ENCODE measurements around the gene MRGPRF. TPM values are rescaled to one million over a fixed set of nuclear protein-coding genes. Genes with fewer than 3 reads are reported as not detected.

Gene MRGPRF
- total and polyA plus RNA-seq, 10 donors: 2.2 to 21.2 (median 9.7) TPM

DNA sequence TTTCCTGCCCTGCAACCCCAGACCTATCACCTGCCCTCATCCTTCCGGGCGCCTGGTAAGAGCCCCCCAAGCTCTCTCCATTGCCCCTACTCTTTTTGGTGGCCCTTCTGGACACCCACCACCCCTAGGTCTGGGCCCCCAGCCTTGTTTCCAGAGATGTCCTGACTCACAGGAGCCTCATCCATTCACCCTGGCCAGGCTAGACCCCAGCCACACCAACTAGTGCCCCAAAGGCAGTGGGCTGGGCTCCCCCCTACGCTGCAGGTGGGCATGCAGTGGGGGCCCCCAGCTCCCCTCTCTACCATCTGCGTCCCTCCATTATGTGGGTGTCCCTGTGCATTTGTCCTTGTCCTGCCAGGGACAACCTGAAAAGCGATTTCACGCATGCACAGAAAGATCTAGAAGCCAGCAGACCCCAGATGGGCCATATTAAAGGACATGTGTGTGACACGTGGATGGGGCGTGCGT lies 1.4 kb downstream of the MRGPRF start:
- intact Hi-C loops (cut with DNase I; ENCODE audit: low total_unique reads): no loop called here
- WGBS, 5 donors: 70 to 83% (median 76%) methylated on average over 7 to 9 of the region's 9 CpGs
- Histone ChIP-seq H3K9me3 (no peaks in the 10 kb centered on the region), H3K27me3 (replicated peaks in 1 of 7) (peaks cover 0 to 69% (median 51%) of the 10 kb centered on the region in 7 donors), H3K27ac (peak overlapping the region in 6 of 8 donors; percentile 69 to 82 (median 77)), H3K36me3 (no peaks in the 10 kb centered on the region), H3K4me1 (peaks cover 0 to 82% (median 39%) of the 10 kb centered on the region in 6 donors), H3K4me3 (peak overlapping the region in 7 of 8 donors; percentile 20 to 63 (median 35))
- DNase-seq: peak; percentile 54
- TF ChIP-seq POLR2A (IDR thresholded peaks at IDR 0.05) (no peak), POLR2AphosphoS5 (IDR thresholded peaks at IDR 0.05) (no peak)
- TF ChIP-seq, protein P1, sequence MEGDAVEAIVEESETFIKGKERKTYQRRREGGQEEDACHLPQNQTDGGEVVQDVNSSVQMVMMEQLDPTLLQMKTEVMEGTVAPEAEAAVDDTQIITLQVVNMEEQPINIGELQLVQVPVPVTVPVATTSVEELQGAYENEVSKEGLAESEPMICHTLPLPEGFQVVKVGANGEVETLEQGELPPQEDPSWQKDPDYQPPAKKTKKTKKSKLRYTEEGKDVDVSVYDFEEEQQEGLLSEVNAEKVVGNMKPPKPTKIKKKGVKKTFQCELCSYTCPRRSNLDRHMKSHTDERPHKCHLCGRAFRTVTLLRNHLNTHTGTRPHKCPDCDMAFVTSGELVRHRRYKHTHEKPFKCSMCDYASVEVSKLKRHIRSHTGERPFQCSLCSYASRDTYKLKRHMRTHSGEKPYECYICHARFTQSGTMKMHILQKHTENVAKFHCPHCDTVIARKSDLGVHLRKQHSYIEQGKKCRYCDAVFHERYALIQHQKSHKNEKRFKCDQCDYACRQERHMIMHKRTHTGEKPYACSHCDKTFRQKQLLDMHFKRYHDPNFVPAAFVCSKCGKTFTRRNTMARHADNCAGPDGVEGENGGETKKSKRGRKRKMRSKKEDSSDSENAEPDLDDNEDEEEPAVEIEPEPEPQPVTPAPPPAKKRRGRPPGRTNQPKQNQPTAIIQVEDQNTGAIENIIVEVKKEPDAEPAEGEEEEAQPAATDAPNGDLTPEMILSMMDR (IDR thresholded peaks at IDR 0.05 in 8 of 11, conservative IDR thresholded peaks at IDR 0.05 in 3 of 11): no peak

DNA sequence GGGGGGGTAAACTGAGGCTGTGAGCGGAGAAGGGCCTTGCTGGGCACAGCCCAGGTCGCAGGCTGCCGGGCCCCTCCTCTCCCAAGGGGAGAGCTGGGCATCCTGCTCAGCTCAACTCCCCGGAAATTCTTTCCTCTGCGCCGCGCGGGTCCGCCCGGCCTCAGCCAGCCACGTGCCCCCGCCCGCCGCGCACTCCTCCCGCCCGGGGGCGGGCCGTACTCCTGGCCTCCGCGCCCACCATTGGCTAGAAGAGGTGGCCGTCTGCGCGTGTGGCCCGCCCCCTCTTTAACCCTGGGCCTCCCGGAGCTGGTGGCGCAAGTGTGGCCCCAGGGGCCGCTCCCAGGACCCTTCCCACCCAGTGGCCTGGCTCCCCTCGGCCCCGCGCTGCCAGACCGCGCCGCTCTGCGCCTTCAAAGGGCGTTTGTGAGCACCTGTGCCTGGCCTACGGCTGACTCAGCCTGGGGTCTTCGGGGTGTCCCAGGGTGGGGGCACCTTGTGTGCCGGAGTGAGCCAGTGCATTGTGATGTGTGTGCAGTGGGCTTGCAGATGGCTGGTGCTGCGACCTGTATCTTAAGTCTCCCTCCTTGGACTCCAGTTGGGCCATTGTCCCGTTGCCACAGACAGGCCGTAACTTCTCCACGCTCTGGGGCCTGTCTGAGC lies 2.0 kb downstream of the MRGPRF start:
- peak; percentile 74 for DNase-seq
- intact Hi-C loops (cut with DNase I; ENCODE audit: low total_unique reads): no loop called here
- peak overlapping the region in 7 of 8 donors; percentile 69 to 82 (median 75) for H3K27ac ChIP-seq
- TF ChIP-seq, protein P1 (IDR thresholded peaks at IDR 0.05 in 8 of 11, conservative IDR thresholded peaks at IDR 0.05 in 3 of 11): no peak
- TF ChIP-seq POLR2AphosphoS5 (IDR thresholded peaks at IDR 0.05): peak in 2 of 3 donors; percentile 48 to 64
- no peak for TF ChIP-seq POLR2A (IDR thresholded peaks at IDR 0.05)
- peak overlapping the region; percentile 20 to 63 (median 33) for H3K4me3 ChIP-seq
- WGBS, 5 donors: 11 to 37% (median 14%) methylated on average over 5 to 43 of the region's 43 CpGs
- peaks cover 0 to under 1% (median 0%) of the 10 kb centered on the region in 6 donors for H3K36me3 ChIP-seq
- peaks cover 0 to 74% (median 51%) of the 10 kb centered on the region in 7 donors for H3K27me3 ChIP-seq (replicated peaks in 1 of 7)
- H3K9me3 ChIP-seq: no peaks in the 10 kb centered on the region
- H3K4me1 ChIP-seq: peaks cover 0 to 82% (median 39%) of the 10 kb centered on the region in 6 donors

DNA sequence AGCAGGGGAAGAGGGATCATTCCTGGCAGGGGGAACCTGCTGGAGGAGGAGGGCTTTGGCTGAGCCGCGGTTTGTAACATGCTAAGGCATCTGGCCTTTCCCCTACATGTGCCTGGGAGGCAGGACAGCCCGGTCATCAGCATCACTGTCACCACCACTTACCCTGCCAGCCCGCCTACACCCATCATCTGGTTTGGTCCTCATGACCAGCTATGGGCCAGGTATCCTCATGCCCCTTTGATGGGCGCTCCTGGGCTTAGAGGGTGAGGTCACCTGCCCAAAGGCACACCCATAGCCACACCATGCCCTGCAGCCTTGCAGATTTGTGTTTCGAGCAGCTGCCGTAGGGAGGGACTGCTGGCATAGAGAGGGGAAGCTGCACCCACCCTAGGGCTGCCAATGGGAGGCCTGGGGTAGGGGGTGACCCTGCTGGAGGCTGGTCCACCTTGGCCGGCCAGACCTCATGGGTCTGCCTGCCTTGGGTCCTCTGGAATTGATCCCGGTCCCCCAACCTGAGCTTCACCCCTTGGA lies 2.6 kb downstream of the MRGPRF start:
- Histone ChIP-seq H3K4me1 (peaks cover 0 to 81% (median 39%) of the 10 kb centered on the region in 6 donors), H3K36me3 (peaks cover 0 to 7% (median 0%) of the 10 kb centered on the region in 6 donors), H3K4me3 (peak overlapping the region in 6 of 8 donors; percentile 10 to 63 (median 35)), H3K9me3 (no peaks in the 10 kb centered on the region), H3K27ac (peak overlapping the region in 7 of 8 donors; percentile 64 to 82 (median 75)), H3K27me3 (replicated peaks in 1 of 7) (peaks cover 0 to 81% (median 51%) of the 10 kb centered on the region in 7 donors)
- intact Hi-C loops (cut with DNase I; ENCODE audit: low total_unique reads): no loop called here
- peak; percentile 52 for DNase-seq
- 56 to 69% (median 57%) methylated on average over 8 to 9 of the region's 9 CpGs for WGBS, 5 donors
- TF ChIP-seq, protein P1 (IDR thresholded peaks at IDR 0.05 in 8 of 11, conservative IDR thresholded peaks at IDR 0.05 in 3 of 11): no peak
- no peak for TF ChIP-seq POLR2AphosphoS5 (IDR thresholded peaks at IDR 0.05)

Data from spleen (tissue), 11 donors.